ENCODE measurements around the gene DNAJA2.
"Not testable (repeated sequence)": the region's sequence is repeated elsewhere in the genome, so short reads cannot be mapped to it uniquely, and the experiment has no call there.

The DNAJA2 gene

GRCh38 chr16:46947900-46948547 is 25.4 kb downstream of the DNAJA2 start:
- Histone ChIP-seq H3K79me2 (ENCODE audit: control insufficient read depth, low read length) (no peaks in the 10 kb centered on the region), H3K4me2 (ENCODE audit: low read length) (peak overlapping the region; percentile 28; the same call in 1 of the 2 replicates), H3F3A (ENCODE audit: control insufficient read depth, insufficient read depth) (peaks cover 10% of the 10 kb centered on the region), H3K27ac (ENCODE audit: low read depth, low read length) (no peak overlapping the region), H3K4me1 (ENCODE audit: control insufficient read depth, low read length) (peaks cover 18% of the 10 kb centered on the region), H3K4me3 (ENCODE audit: low read length) (no peak overlapping the region), H4K20me1 (ENCODE audit: control insufficient read depth, insufficient read depth, low read depth, low read length) (no peaks in the 10 kb centered on the region), H3K9me3 (ENCODE audit: control insufficient read depth, insufficient read depth, low read length) (no peaks in the 10 kb centered on the region), H3K27me3 (ENCODE audit: control insufficient read depth, low read length) (no peaks in the 10 kb centered on the region), H3K36me3 (ENCODE audit: control insufficient read depth, low read length) (no peaks in the 10 kb centered on the region), H3K9me2 (replicated peaks; ENCODE audit: control insufficient read depth, low read length) (no peaks in the 10 kb centered on the region)
- TF ChIP-seq CTCF (IDR thresholded peaks at IDR 0.05; ENCODE audit: low read depth, low read length, poor library complexity, severe bottlenecking) (peak; percentile 74), EZH2phosphoT487 (IDR thresholded peaks at IDR 0.05; ENCODE audit: borderline replicate concordance, low read length) (no peak)

DNA sequence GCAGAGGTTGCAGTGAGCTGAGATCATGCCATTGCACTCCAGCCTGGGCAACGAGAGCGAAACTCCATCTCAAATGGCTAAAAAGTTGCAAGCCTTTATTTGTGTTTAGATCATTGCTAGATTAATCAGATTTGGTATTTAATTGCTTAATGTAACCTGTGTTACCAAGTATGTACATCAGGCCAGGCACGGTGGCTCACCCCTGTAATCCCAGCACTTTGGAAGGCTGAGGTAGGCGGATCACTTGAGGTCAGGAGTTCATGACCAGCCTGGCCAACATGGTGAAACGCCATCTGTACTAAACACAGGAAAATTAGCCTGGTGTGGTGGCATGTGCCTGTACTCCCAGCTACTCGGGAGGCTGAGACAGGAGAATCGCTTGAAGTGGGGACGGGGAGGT is 28.8 kb downstream of the DNAJA2 start:
- not testable (repeated sequence) for H3K27ac ChIP-seq (ENCODE audit: low read depth, low read length); H3K36me3 ChIP-seq (ENCODE audit: control insufficient read depth, low read length); H3K79me2 ChIP-seq (ENCODE audit: control insufficient read depth, low read length); H3K9me2 ChIP-seq (replicated peaks; ENCODE audit: control insufficient read depth, low read length); H3F3A ChIP-seq (ENCODE audit: control insufficient read depth, insufficient read depth); H3K9me3 ChIP-seq (ENCODE audit: control insufficient read depth, insufficient read depth, low read length); H3K4me2 ChIP-seq (ENCODE audit: low read length); H4K20me1 ChIP-seq (ENCODE audit: control insufficient read depth, insufficient read depth, low read depth, low read length); H3K4me3 ChIP-seq (ENCODE audit: low read length); H3K27me3 ChIP-seq (ENCODE audit: control insufficient read depth, low read length)
- H3K4me1 ChIP-seq (ENCODE audit: control insufficient read depth, low read length) = peaks cover 20% of the 10 kb centered on the region

- Histone ChIP-seq H3K27ac (ENCODE audit: low read depth, low read length) (no peak overlapping the region), H3K4me2 (ENCODE audit: low read length) (no peak overlapping the region), H3K36me3 (ENCODE audit: control insufficient read depth, low read length) (no peaks in the 10 kb centered on the region), H3K9me2 (replicated peaks; ENCODE audit: control insufficient read depth, low read length) (no peaks in the 10 kb centered on the region), H3K4me1 (ENCODE audit: control insufficient read depth, low read length) (peaks cover 13% of the 10 kb centered on the region), H3F3A (ENCODE audit: control insufficient read depth, insufficient read depth) (no peaks in the 10 kb centered on the region; the same call in 1 of the 2 replicates), H3K79me2 (ENCODE audit: control insufficient read depth, low read length) (no peaks in the 10 kb centered on the region), H4K20me1 (ENCODE audit: control insufficient read depth, insufficient read depth, low read depth, low read length) (no peaks in the 10 kb centered on the region), H3K9me3 (ENCODE audit: control insufficient read depth, insufficient read depth, low read length) (no peaks in the 10 kb centered on the region), H3K27me3 (ENCODE audit: control insufficient read depth, low read length) (no peaks in the 10 kb centered on the region), H3K4me3 (ENCODE audit: low read length) (no peak overlapping the region)
- no peak for TF ChIP-seq EZH2phosphoT487 (IDR thresholded peaks at IDR 0.05; ENCODE audit: borderline replicate concordance, low read length)
These were observed 35.9 kb downstream of the DNAJA2 start for GRCh38 chr16:46937536-46937935.

- H3K9me3 ChIP-seq (ENCODE audit: control insufficient read depth, insufficient read depth, low read length) = no peaks in the 10 kb centered on the region
- H3K27me3 ChIP-seq (ENCODE audit: control insufficient read depth, low read length) = no peaks in the 10 kb centered on the region
- TF ChIP-seq CTCF (IDR thresholded peaks at IDR 0.05; ENCODE audit: low read depth, low read length, poor library complexity, severe bottlenecking) (no peak), EZH2phosphoT487 (IDR thresholded peaks at IDR 0.05; ENCODE audit: borderline replicate concordance, low read length) (no peak)
- H3K4me3 ChIP-seq (ENCODE audit: low read length) = peak overlapping the region; percentile 34
- H3F3A ChIP-seq (ENCODE audit: control insufficient read depth, insufficient read depth) = peaks cover 11% of the 10 kb centered on the region; the same call in 1 of the 2 replicates
- H3K9me2 ChIP-seq (replicated peaks; ENCODE audit: control insufficient read depth, low read length) = no peaks in the 10 kb centered on the region
- no peaks in the 10 kb centered on the region for H3K79me2 ChIP-seq (ENCODE audit: control insufficient read depth, low read length)
- H3K4me2 ChIP-seq (ENCODE audit: low read length) = peak overlapping the region; percentile 66
- no peaks in the 10 kb centered on the region for H4K20me1 ChIP-seq (ENCODE audit: control insufficient read depth, insufficient read depth, low read depth, low read length)
- H3K27ac ChIP-seq (ENCODE audit: low read depth, low read length) = peak overlapping the region; percentile 78
- peaks cover 30% of the 10 kb centered on the region for H3K4me1 ChIP-seq (ENCODE audit: control insufficient read depth, low read length)
- peaks cover 21% of the 10 kb centered on the region for H3K36me3 ChIP-seq (ENCODE audit: control insufficient read depth, low read length)
These were observed 40.7 kb downstream of the DNAJA2 start for GRCh38 chr16:46932802-46933201.

Measured in DOHH2 (cell line).